IPS-15b (cell line): ENCODE results near the gene SCP2D1.

Source experiments
- H3K27me3 ChIP-seq: one replicate; pipeline ENCODE4 v1.6.1; 2013; ENCODE audit warnings: low read length; ENCODE audit not compliant: control insufficient read depth, insufficient read depth
- H3K36me3 ChIP-seq: one replicate; pipeline ENCODE4 v1.6.1; 2013; ENCODE audit warnings: low read length; ENCODE audit not compliant: control insufficient read depth, insufficient read depth
- H3K4me1 ChIP-seq: one replicate; pipeline ENCODE4 v1.6.1; 2013; ENCODE audit warnings: mild to moderate bottlenecking, low read length; ENCODE audit not compliant: control insufficient read depth, insufficient read depth
- H3K4me3 ChIP-seq: one replicate; pipeline ENCODE4 v1.5.1; 2013; ENCODE audit warnings: low read depth, low read length
- H3K9ac ChIP-seq: one replicate; pipeline ENCODE4 v1.6.1; 2013; ENCODE audit warnings: low read depth, mild to moderate bottlenecking, low read length
- H3K9me3 ChIP-seq: one replicate; pipeline ENCODE4 v1.6.1; 2013; ENCODE audit warnings: mild to moderate bottlenecking, low read length; ENCODE audit not compliant: control insufficient read depth, insufficient read depth

The SCP2D1 gene

GRCh38 chr20:18822832-18823231 is 9.2 kb downstream of the SCP2D1 start:
- H3K9ac ChIP-seq, result no peak overlapping the region
- H3K4me1 ChIP-seq, result no peaks in the 10 kb centered on the region
- no peaks in the 10 kb centered on the region for H3K9me3 ChIP-seq
- H3K27me3 ChIP-seq, result no peaks in the 10 kb centered on the region
- H3K4me3 ChIP-seq, result no peak overlapping the region
- H3K36me3 ChIP-seq, result no peaks in the 10 kb centered on the region

GRCh38 chr20:18831830-18832499 is 18.4 kb downstream of the SCP2D1 start:
- Histone ChIP-seq H3K36me3 (no peaks in the 10 kb centered on the region), H3K9ac (no peak overlapping the region), H3K27me3 (no peaks in the 10 kb centered on the region)

GRCh38 chr20:18832546-18833200 is 19.1 kb downstream of the SCP2D1 start:
- Histone ChIP-seq H3K36me3 (no peaks in the 10 kb centered on the region), H3K4me1 (no peaks in the 10 kb centered on the region), H3K9me3 (no peaks in the 10 kb centered on the region), H3K4me3 (no peak overlapping the region), H3K27me3 (no peaks in the 10 kb centered on the region), H3K9ac (no peak overlapping the region)

More at GRCh38 chr20:18831830-18832499, 18.4 kb downstream of the SCP2D1 start:
- Histone ChIP-seq H3K9me3 (no peaks in the 10 kb centered on the region), H3K4me1 (no peaks in the 10 kb centered on the region), H3K4me3 (no peak overlapping the region)

- H3K4me1 ChIP-seq, result no peaks in the 10 kb centered on the region
- no peak overlapping the region for H3K9ac ChIP-seq
- H3K36me3 ChIP-seq, result no peaks in the 10 kb centered on the region
- H3K9me3 ChIP-seq, result no peaks in the 10 kb centered on the region
- no peaks in the 10 kb centered on the region for H3K27me3 ChIP-seq
- H3K4me3 ChIP-seq, result no peak overlapping the region
These were observed 22.1 kb downstream of the SCP2D1 start for GRCh38 chr20:18835466-18836256.

- Histone ChIP-seq H3K4me1 (no peaks in the 10 kb centered on the region), H3K27me3 (no peaks in the 10 kb centered on the region), H3K4me3 (no peak overlapping the region), H3K36me3 (no peaks in the 10 kb centered on the region), H3K9ac (no peak overlapping the region), H3K9me3 (no peaks in the 10 kb centered on the region)
These were observed 24.1 kb downstream of the SCP2D1 start for GRCh38 chr20:18837718-18838117.

- H3K9me3 ChIP-seq, result no peaks in the 10 kb centered on the region
- H3K4me1 ChIP-seq, result no peaks in the 10 kb centered on the region
- H3K4me3 ChIP-seq, result no peak overlapping the region
- H3K36me3 ChIP-seq, result no peaks in the 10 kb centered on the region
- H3K9ac ChIP-seq, result no peak overlapping the region
- H3K27me3 ChIP-seq, result no peaks in the 10 kb centered on the region
These were observed 26.1 kb downstream of the SCP2D1 start for GRCh38 chr20:18839507-18840247.

- Histone ChIP-seq H3K9ac (no peak overlapping the region), H3K27me3 (no peaks in the 10 kb centered on the region), H3K4me1 (no peaks in the 10 kb centered on the region), H3K36me3 (no peaks in the 10 kb centered on the region), H3K9me3 (no peaks in the 10 kb centered on the region), H3K4me3 (no peak overlapping the region)
These were observed 26.7 kb downstream of the SCP2D1 start for GRCh38 chr20:18840248-18840645.

- H3K9me3 ChIP-seq, result no peaks in the 10 kb centered on the region
- no peaks in the 10 kb centered on the region for H3K4me1 ChIP-seq
- H3K9ac ChIP-seq, result no peak overlapping the region
- no peaks in the 10 kb centered on the region for H3K27me3 ChIP-seq
- no peak overlapping the region for H3K4me3 ChIP-seq
- H3K36me3 ChIP-seq, result no peaks in the 10 kb centered on the region
These were observed 31.4 kb downstream of the SCP2D1 start for GRCh38 chr20:18845017-18845416.

GRCh38 chr20:18847226-18847755 is 33.7 kb downstream of the SCP2D1 start:
- no peaks in the 10 kb centered on the region for H3K27me3 ChIP-seq

GRCh38 chr20:18849131-18849530 is 35.5 kb downstream of the SCP2D1 start:
- no peaks in the 10 kb centered on the region for H3K27me3 ChIP-seq
- H3K4me1 ChIP-seq, result no peaks in the 10 kb centered on the region
- no peaks in the 10 kb centered on the region for H3K9me3 ChIP-seq
- H3K4me3 ChIP-seq, result no peak overlapping the region
- no peak overlapping the region for H3K9ac ChIP-seq
- H3K36me3 ChIP-seq, result no peaks in the 10 kb centered on the region

More at GRCh38 chr20:18847226-18847755, 33.7 kb downstream of the SCP2D1 start:
- Histone ChIP-seq H3K4me1 (no peaks in the 10 kb centered on the region), H3K4me3 (no peak overlapping the region), H3K9me3 (no peaks in the 10 kb centered on the region), H3K9ac (no peak overlapping the region), H3K36me3 (no peaks in the 10 kb centered on the region)

- Histone ChIP-seq H3K27me3 (peaks cover 17% of the 10 kb centered on the region), H3K4me1 (no peaks in the 10 kb centered on the region), H3K4me3 (no peak overlapping the region), H3K36me3 (no peaks in the 10 kb centered on the region), H3K9me3 (no peaks in the 10 kb centered on the region), H3K9ac (no peak overlapping the region)
These were observed 38.0 kb downstream of the SCP2D1 start for GRCh38 chr20:18851629-18852028.
